H9 (cell line): ENCODE results near the gene MATK. TPM values are rescaled to one million over a fixed set of nuclear protein-coding genes. Genes with fewer than 3 reads are reported as not detected.

Source experiments
- DNase-seq: peaks from one replicate; pipeline ENCODE4 v3.0.0-alpha.2; 2017
- H2AFZ ChIP-seq: one replicate; pipeline ENCODE4 v1.6.1; 2013; ENCODE audit warnings: mild to moderate bottlenecking, low read length, control low read depth, moderate library complexity
- H2AK5ac ChIP-seq: 2 replicates; pipeline ENCODE4 v1.6.1; 2013; ENCODE audit warnings: low read length, control low read depth, mixed read lengths; ENCODE audit not compliant: insufficient read length
- H2BK120ac ChIP-seq: one replicate; pipeline ENCODE4 v1.6.1; 2013; ENCODE audit warnings: low read depth, mild to moderate bottlenecking, low read length, control low read depth, inconsistent platforms; ENCODE audit not compliant: poor library complexity, severe bottlenecking
- H2BK12ac ChIP-seq: 2 replicates; pipeline ENCODE4 v1.6.1; 2013; ENCODE audit warnings: low read length, control low read depth, mixed read lengths, low read depth; ENCODE audit not compliant: insufficient read length
- H2BK15ac ChIP-seq: 2 replicates; pipeline ENCODE4 v1.6.1; 2013; ENCODE audit warnings: low read depth, low read length, control low read depth
- H2BK20ac ChIP-seq: one replicate; pipeline ENCODE4 v1.6.1; 2013; ENCODE audit warnings: low read depth, mild to moderate bottlenecking, low read length, control low read depth, inconsistent platforms; ENCODE audit not compliant: poor library complexity, severe bottlenecking
- H2BK5ac ChIP-seq: 2 replicates; pipeline ENCODE4 v1.6.1; 2013; ENCODE audit warnings: low read length, control low read depth, mixed read lengths; ENCODE audit not compliant: insufficient read length
- H3K14ac ChIP-seq: 2 replicates; pipeline ENCODE4 v1.6.1; 2013; ENCODE audit warnings: low read length, control low read depth; ENCODE audit not compliant: insufficient read depth
- H3K18ac ChIP-seq: 2 replicates; pipeline ENCODE4 v1.6.1; 2013; ENCODE audit warnings: low read depth, mild to moderate bottlenecking, mixed read lengths, low read length, control low read depth; ENCODE audit not compliant: insufficient read length
- H3K23ac ChIP-seq: 2 replicates; pipeline ENCODE4 v1.6.1; 2013; ENCODE audit warnings: low read length, control low read depth, mixed read lengths, low read depth; ENCODE audit not compliant: insufficient read length
- H3K23me2 ChIP-seq: 2 replicates; pipeline ENCODE4 v1.6.1; 2013; ENCODE audit warnings: low read depth, mild to moderate bottlenecking, mixed read lengths, low read length, control low read depth; ENCODE audit not compliant: insufficient read length, poor library complexity, severe bottlenecking
- H3K27ac ChIP-seq: 2 replicates; pipeline ENCODE4 v1.5.1; 2013; ENCODE audit warnings: low read length, control low read depth, mixed read lengths, low read depth; ENCODE audit not compliant: insufficient read length
- H3K27me3 ChIP-seq: 2 replicates; pipeline ENCODE4 v1.6.1; 2013; ENCODE audit warnings: low read length, control low read depth, inconsistent platforms; ENCODE audit not compliant: insufficient read depth
- H3K4ac ChIP-seq: 2 replicates; pipeline ENCODE4 v1.6.1; 2013; ENCODE audit warnings: low read depth, mild to moderate bottlenecking, control low read depth, inconsistent platforms, low read length, moderate library complexity
- H3K4me1 ChIP-seq: 2 replicates; pipeline ENCODE4 v1.6.1; 2013; ENCODE audit warnings: low read length, control low read depth, inconsistent platforms; ENCODE audit not compliant: insufficient read depth
- H3K4me2 ChIP-seq: 2 replicates; pipeline ENCODE4 v1.6.1; 2013; ENCODE audit warnings: low read length, control low read depth, mixed read lengths; ENCODE audit not compliant: insufficient read length, insufficient read depth
- H3K56ac ChIP-seq: 2 replicates; pipeline ENCODE4 v1.6.1; 2013; ENCODE audit warnings: low read depth, mild to moderate bottlenecking, mixed read lengths, low read length, control low read depth; ENCODE audit not compliant: insufficient read length
- H3K79me1 ChIP-seq: 2 replicates; pipeline ENCODE4 v1.6.1; 2013; ENCODE audit warnings: low read depth, mild to moderate bottlenecking, moderate library complexity, low read length, control low read depth, inconsistent platforms; ENCODE audit not compliant: insufficient read depth, poor library complexity, severe bottlenecking
- H3K79me2 ChIP-seq: 2 replicates; pipeline ENCODE4 v1.6.1; 2013; ENCODE audit warnings: low read length, control low read depth, inconsistent platforms; ENCODE audit not compliant: insufficient read depth
- H3K9ac ChIP-seq: 2 replicates; pipeline ENCODE4 v1.6.1; 2013; ENCODE audit warnings: low read length, control low read depth, mixed read lengths; ENCODE audit not compliant: insufficient read length; ENCODE audit errors: extremely low read depth
- H3K9me3 ChIP-seq: one replicate; pipeline ENCODE4 v1.6.1; 2013; ENCODE audit warnings: low read depth, low read length, inconsistent platforms; ENCODE audit not compliant: control insufficient read depth
- H3T11ph ChIP-seq: one replicate; pipeline ENCODE4 v1.6.1; 2013; ENCODE audit warnings: mild to moderate bottlenecking, low read length, control low read depth, inconsistent platforms
- H4K20me1 ChIP-seq: one replicate; pipeline ENCODE4 v1.6.1; 2013; ENCODE audit not compliant: control insufficient read depth, insufficient read length, insufficient read depth
- H4K5ac ChIP-seq: 2 replicates; pipeline ENCODE4 v1.6.1; 2013; ENCODE audit warnings: low read depth, mild to moderate bottlenecking, mixed read lengths, low read length, control low read depth; ENCODE audit not compliant: insufficient read length
- H4K8ac ChIP-seq: replicated peaks from 2 replicates; pipeline ENCODE4 v1.6.1; 2013; ENCODE audit warnings: low read length, control low read depth, mixed read lengths, low read depth; ENCODE audit not compliant: insufficient read length
- H4K91ac ChIP-seq: 2 replicates; pipeline ENCODE4 v1.6.1; 2013; ENCODE audit warnings: low read depth, mild to moderate bottlenecking, moderate library complexity, mixed read lengths, low read length, control low read depth; ENCODE audit not compliant: insufficient read length
- H3K27ac Mint-ChIP-seq, 3 experiments: 2 replicates in 2 of 3; 3 replicates in 1 of 3; pipeline ENCODE4 v1.8.0; 2020 to 2021; ENCODE audit warnings: mixed read lengths in 3 of 3, mild to moderate bottlenecking in 1 of 3, moderate library complexity in 1 of 3
- H3K27me3 Mint-ChIP-seq: 2 replicates; pipeline ENCODE4 v1.8.0; 2021; ENCODE audit warnings: low read depth, mild to moderate bottlenecking, moderate library complexity, mixed read lengths
- H3K36me3 Mint-ChIP-seq, 3 experiments: 2 replicates in 2 of 3; 3 replicates in 1 of 3; pipeline ENCODE4 v1.8.0; 2020 to 2021; ENCODE audit warnings: low read depth in 3 of 3, mixed read lengths in 3 of 3; ENCODE audit not compliant: insufficient read depth in 1 of 3
- H3K4me1 Mint-ChIP-seq, 2 experiments: 2 replicates each; pipeline ENCODE4 v1.8.0; 2020; ENCODE audit warnings: mixed read lengths in 2 of 2
- H3K4me3 Mint-ChIP-seq, 2 experiments: 2 replicates in 1 of 2; 3 replicates in 1 of 2; pipeline ENCODE4 v1.8.0; 2020 to 2021; ENCODE audit warnings: mild to moderate bottlenecking in 2 of 2, mixed read lengths in 2 of 2, moderate library complexity in 1 of 2
- H3K9me3 Mint-ChIP-seq, 2 experiments: 2 replicates in 1 of 2; 3 replicates in 1 of 2; pipeline ENCODE4 v1.8.0; 2020; ENCODE audit warnings: mild to moderate bottlenecking in 2 of 2, mixed read lengths in 2 of 2, moderate library complexity in 1 of 2
- CTCF ChIP-seq: fragments of 200-600 bp; sonication (generic); conservative IDR thresholded peaks from 3 replicates; pipeline ENCODE4 v1.8.0; 2021; ENCODE audit warnings: antibody characterized with exemption, mild to moderate bottlenecking
- WGBS: extraction: QIAGEN DNeasy Blood & Tissue Kit; methylation state at CpG from one replicate; pipeline ENCODE4 v1.1.7; 2013; ENCODE audit warnings: missing lambda C conversion rate, low lambda C conversion rate, mixed read lengths; ENCODE audit not compliant: insufficient read length; ENCODE audit errors: extremely low coverage; 5-methylcytosine and 5-hydroxymethylcytosine counted together
- total RNA-seq: library from RNA; stranded (reverse); gene quantifications from 2 replicates; pipeline ENCODE4 v1.2.1, GENCODE V29; 2021

Gene MATK
- total RNA-seq, 1 experiment from 2014 or later = 13.5 TPM

GRCh38 chr19:3737487-3738205 is 48.5 kb downstream of the MATK start:
- H3K79me2 ChIP-seq = no peaks in the 10 kb centered on the region
- H3K56ac ChIP-seq = no peak overlapping the region
- H2AK5ac ChIP-seq = no peak overlapping the region
- no peak overlapping the region for H4K91ac ChIP-seq
- no peak overlapping the region for H2BK5ac ChIP-seq
- H3K9me3 Mint-ChIP-seq = no peaks in the 10 kb centered on the region
- no peak overlapping the region for H3K4me2 ChIP-seq
- peaks cover 0 to 37% (median 16%) of the 10 kb centered on the region in 3 experiments; a peak in 5 of 7 replicates for H3K36me3 Mint-ChIP-seq
- no peaks in the 10 kb centered on the region for H3K27me3 ChIP-seq
- no peak overlapping the region for H3K4ac ChIP-seq
- no peak overlapping the region for H3K9ac ChIP-seq
- H4K8ac ChIP-seq = no peak overlapping the region
- no peak overlapping the region for H2BK120ac ChIP-seq
- H3K27ac ChIP-seq = no peak overlapping the region
- H3K4me3 Mint-ChIP-seq = no peak overlapping the region
- H2BK12ac ChIP-seq = no peak overlapping the region
- no peaks in the 10 kb centered on the region for H3K23me2 ChIP-seq
- no peak overlapping the region for H3K14ac ChIP-seq
- no peak for DNase-seq
- H3K79me1 ChIP-seq = no peaks in the 10 kb centered on the region
- no peak overlapping the region for H3K23ac ChIP-seq
- no peak overlapping the region for H4K5ac ChIP-seq
- no peak overlapping the region for H2BK15ac ChIP-seq
- no peak for TF ChIP-seq CTCF
- WGBS = no CpG with 5 or more reads among the region's 10 CpGs
- H3K27ac Mint-ChIP-seq = no peak overlapping the region
- no peak overlapping the region for H3K18ac ChIP-seq
- H3K27me3 Mint-ChIP-seq = no peaks in the 10 kb centered on the region; the same call in 1 of the 2 replicates
- no peaks in the 10 kb centered on the region for H4K20me1 ChIP-seq
- H3K4me1 ChIP-seq = no peaks in the 10 kb centered on the region
- no peaks in the 10 kb centered on the region; a peak in 1 of 4 replicates for H3K4me1 Mint-ChIP-seq
- H2BK20ac ChIP-seq = no peak overlapping the region
- no peaks in the 10 kb centered on the region for H3K9me3 ChIP-seq
- no peak overlapping the region for H2AFZ ChIP-seq
- H3T11ph ChIP-seq = no peak overlapping the region
